ENCODE data around the gene ZNF488. TPM values are rescaled to one million over a fixed set of nuclear protein-coding genes. Genes with fewer than 3 reads are reported as not detected.

ZNF488 gene
- polyA plus RNA-seq, 1 donor from 2014 or later = 0.85 TPM

DNA sequence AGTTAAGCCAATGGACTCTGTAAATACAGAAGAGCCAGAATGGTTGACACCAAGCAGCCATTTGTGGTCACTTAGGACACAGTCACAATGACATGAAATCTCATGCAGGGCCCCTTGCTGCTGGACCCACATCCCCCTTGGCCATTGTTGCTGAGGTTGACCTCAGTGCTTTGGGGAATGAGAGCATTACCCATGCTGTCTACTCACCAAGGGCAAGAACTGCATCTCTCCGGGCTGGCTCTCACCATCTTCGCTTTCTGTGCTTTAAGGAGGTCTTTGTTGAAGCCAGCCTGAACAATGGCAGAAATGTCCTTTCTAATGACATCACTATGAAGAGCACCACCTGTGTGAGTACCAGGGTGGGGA lies 30.1 kb upstream of the ZNF488 start:
- Histone ChIP-seq H3K79me2 (replicated peaks; ENCODE audit: insufficient read depth, low read length) (no peaks in the 10 kb centered on the region), H3K4me2 (ENCODE audit: low read length) (no peak overlapping the region), H3F3A (ENCODE audit: insufficient read depth, low read length, poor library complexity, severe bottlenecking) (no peaks in the 10 kb centered on the region), H3K27ac (ENCODE audit: low read length) (no peak overlapping the region), H3K4me3 (ENCODE audit: low read length) (no peak overlapping the region), H3K9me3 (ENCODE audit: low read length) (no peaks in the 10 kb centered on the region), H3K36me3 (ENCODE audit: insufficient read depth, low read length) (no peaks in the 10 kb centered on the region), H3K27me3 (ENCODE audit: insufficient read depth, low read depth, low read length) (no peaks in the 10 kb centered on the region), H4K20me1 (ENCODE audit: insufficient read depth) (no peaks in the 10 kb centered on the region), H2AFZ (ENCODE audit: low read depth, low read length) (no peak overlapping the region), H3K9ac (ENCODE audit: low read length) (no peak overlapping the region), H3K9me2 (ENCODE audit: insufficient read depth, low read length) (no peaks in the 10 kb centered on the region)
- TF ChIP-seq RAD21 (conservative IDR thresholded peaks at IDR 0.05) (no peak), TAF1 (IDR thresholded peaks at IDR 0.05; ENCODE audit: low read depth) (no peak), EP300 (conservative IDR thresholded peaks at IDR 0.05; ENCODE audit: poor library complexity, severe bottlenecking) (no peak), MXI1 (conservative IDR thresholded peaks at IDR 0.05; ENCODE audit: poor library complexity, severe bottlenecking) (no peak), POLR2AphosphoS5 (IDR thresholded peaks at IDR 0.05) (no peak), EZH2 (IDR thresholded peaks at IDR 0.05; ENCODE audit: borderline replicate concordance, insufficient read depth, low read length, poor library complexity, severe bottlenecking) (no peak), CTCF (IDR thresholded peaks at IDR 0.05; ENCODE audit: poor library complexity, severe bottlenecking) (no peak), SMC3 (conservative IDR thresholded peaks at IDR 0.05; ENCODE audit: poor library complexity) (no peak)
- TF ChIP-seq, protein P1, sequence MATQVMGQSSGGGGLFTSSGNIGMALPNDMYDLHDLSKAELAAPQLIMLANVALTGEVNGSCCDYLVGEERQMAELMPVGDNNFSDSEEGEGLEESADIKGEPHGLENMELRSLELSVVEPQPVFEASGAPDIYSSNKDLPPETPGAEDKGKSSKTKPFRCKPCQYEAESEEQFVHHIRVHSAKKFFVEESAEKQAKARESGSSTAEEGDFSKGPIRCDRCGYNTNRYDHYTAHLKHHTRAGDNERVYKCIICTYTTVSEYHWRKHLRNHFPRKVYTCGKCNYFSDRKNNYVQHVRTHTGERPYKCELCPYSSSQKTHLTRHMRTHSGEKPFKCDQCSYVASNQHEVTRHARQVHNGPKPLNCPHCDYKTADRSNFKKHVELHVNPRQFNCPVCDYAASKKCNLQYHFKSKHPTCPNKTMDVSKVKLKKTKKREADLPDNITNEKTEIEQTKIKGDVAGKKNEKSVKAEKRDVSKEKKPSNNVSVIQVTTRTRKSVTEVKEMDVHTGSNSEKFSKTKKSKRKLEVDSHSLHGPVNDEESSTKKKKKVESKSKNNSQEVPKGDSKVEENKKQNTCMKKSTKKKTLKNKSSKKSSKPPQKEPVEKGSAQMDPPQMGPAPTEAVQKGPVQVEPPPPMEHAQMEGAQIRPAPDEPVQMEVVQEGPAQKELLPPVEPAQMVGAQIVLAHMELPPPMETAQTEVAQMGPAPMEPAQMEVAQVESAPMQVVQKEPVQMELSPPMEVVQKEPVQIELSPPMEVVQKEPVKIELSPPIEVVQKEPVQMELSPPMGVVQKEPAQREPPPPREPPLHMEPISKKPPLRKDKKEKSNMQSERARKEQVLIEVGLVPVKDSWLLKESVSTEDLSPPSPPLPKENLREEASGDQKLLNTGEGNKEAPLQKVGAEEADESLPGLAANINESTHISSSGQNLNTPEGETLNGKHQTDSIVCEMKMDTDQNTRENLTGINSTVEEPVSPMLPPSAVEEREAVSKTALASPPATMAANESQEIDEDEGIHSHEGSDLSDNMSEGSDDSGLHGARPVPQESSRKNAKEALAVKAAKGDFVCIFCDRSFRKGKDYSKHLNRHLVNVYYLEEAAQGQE (IDR thresholded peaks at IDR 0.05; ENCODE audit: borderline replicate concordance) = no peak

DNA sequence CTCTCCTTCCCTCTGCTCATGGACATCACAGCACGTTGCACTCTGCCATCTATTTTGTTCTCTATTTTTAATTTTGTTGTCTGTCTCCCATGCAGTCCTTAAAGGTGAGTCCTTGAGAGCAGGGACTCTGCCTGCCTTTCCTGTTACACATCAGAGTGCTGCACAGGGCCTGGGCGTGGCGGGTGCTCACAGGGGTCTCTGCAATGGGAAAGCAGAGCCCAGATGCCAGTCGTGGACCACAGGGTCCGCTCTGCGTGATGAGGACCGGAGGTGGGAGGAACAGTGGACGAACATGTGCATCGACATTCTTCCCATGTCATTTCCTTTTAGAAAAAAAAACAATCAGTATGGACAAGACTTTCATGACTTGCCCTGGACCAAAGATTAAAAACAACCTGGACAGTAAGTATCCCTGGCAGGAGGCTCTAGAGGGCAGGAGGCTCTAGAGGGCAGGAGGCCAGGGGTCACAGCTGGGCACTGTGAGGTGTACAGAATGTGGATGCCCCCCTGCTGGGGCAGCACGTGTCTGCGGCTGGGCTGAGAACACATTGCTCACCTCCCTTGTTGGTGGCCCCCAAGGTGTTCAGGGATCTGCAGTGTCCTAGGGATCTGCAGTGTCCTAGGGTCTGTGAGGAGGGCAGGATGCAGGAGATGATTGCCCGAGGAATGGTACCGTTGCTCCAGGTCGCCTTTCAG lies 29.6 kb upstream of the ZNF488 start:
- Histone ChIP-seq H3K4me3 (ENCODE audit: low read length) (no peak overlapping the region), H3K9ac (ENCODE audit: low read length) (no peak overlapping the region), H3K4me2 (ENCODE audit: low read length) (no peak overlapping the region), H3K36me3 (ENCODE audit: insufficient read depth, low read length) (no peaks in the 10 kb centered on the region), H3K9me2 (ENCODE audit: insufficient read depth, low read length) (no peaks in the 10 kb centered on the region), H3F3A (ENCODE audit: insufficient read depth, low read length, poor library complexity, severe bottlenecking) (no peaks in the 10 kb centered on the region), H4K20me1 (ENCODE audit: insufficient read depth) (no peaks in the 10 kb centered on the region), H3K79me2 (replicated peaks; ENCODE audit: insufficient read depth, low read length) (no peaks in the 10 kb centered on the region), H2AFZ (ENCODE audit: low read depth, low read length) (no peak overlapping the region), H3K27ac (ENCODE audit: low read length) (no peak overlapping the region), H3K27me3 (ENCODE audit: insufficient read depth, low read depth, low read length) (no peaks in the 10 kb centered on the region), H3K9me3 (ENCODE audit: low read length) (no peaks in the 10 kb centered on the region)
- TF ChIP-seq EP300 (conservative IDR thresholded peaks at IDR 0.05; ENCODE audit: poor library complexity, severe bottlenecking) (no peak), POLR2AphosphoS5 (IDR thresholded peaks at IDR 0.05) (no peak), MXI1 (conservative IDR thresholded peaks at IDR 0.05; ENCODE audit: poor library complexity, severe bottlenecking) (no peak), RAD21 (conservative IDR thresholded peaks at IDR 0.05) (no peak), TAF1 (IDR thresholded peaks at IDR 0.05; ENCODE audit: low read depth) (no peak), EZH2 (IDR thresholded peaks at IDR 0.05; ENCODE audit: borderline replicate concordance, insufficient read depth, low read length, poor library complexity, severe bottlenecking) (no peak), SMC3 (conservative IDR thresholded peaks at IDR 0.05; ENCODE audit: poor library complexity) (no peak), CTCF (IDR thresholded peaks at IDR 0.05; ENCODE audit: poor library complexity, severe bottlenecking) (no peak)
- TF ChIP-seq, protein P1 (IDR thresholded peaks at IDR 0.05; ENCODE audit: borderline replicate concordance) = no peak

Data from neural cell (in vitro differentiated cells).